HFFc6 (cell line): ENCODE results near the gene MYB. TPM values are rescaled to one million over a fixed set of nuclear protein-coding genes. Genes with fewer than 3 reads are reported as not detected.

ENCODE experiments used
- DNase-seq: peaks from one replicate; pipeline ENCODE4 v3.0.0-alpha.2; 2018
- H3K27ac Mint-ChIP-seq: 2 replicates; pipeline ENCODE4 v1.8.0; 2020; ENCODE audit warnings: mild to moderate bottlenecking, mixed read lengths
- H3K27me3 Mint-ChIP-seq: 2 replicates; pipeline ENCODE4 v1.8.0; 2021; ENCODE audit warnings: mild to moderate bottlenecking, moderate library complexity, mixed read lengths; ENCODE audit not compliant: insufficient read depth
- H3K36me3 Mint-ChIP-seq: 2 replicates; pipeline ENCODE4 v1.8.0; 2021; ENCODE audit warnings: low read depth, mixed read lengths
- H3K4me1 Mint-ChIP-seq: 2 replicates; pipeline ENCODE4 v1.8.0; 2020; ENCODE audit warnings: low read depth, mixed read lengths
- H3K4me3 Mint-ChIP-seq: 2 replicates; pipeline ENCODE4 v1.8.0; 2020; ENCODE audit warnings: mild to moderate bottlenecking, moderate library complexity, mixed read lengths
- H3K9me3 Mint-ChIP-seq: 2 replicates; pipeline ENCODE4 v1.8.0; 2020; ENCODE audit warnings: mild to moderate bottlenecking, mixed read lengths
- CTCF ChIP-seq: fragments of 200-600 bp; sonication (generic); IDR thresholded peaks from 2 replicates; pipeline ENCODE4 v1.5.0; 2021; ENCODE audit warnings: antibody characterized with exemption, mild to moderate bottlenecking
- total RNA-seq, 6 experiments: library from RNA; stranded (reverse); fragmentation: NEBNext Ultra II Directional; extraction: Animal tissue kit (Norgen Biotek cat#: 25700); gene quantifications; 2 replicates in 1 of 6; 3 replicates in 5 of 6; pipeline ENCODE4 v1.2.3, GENCODE V29; 2021

Gene MYB
- total RNA-seq, 6 experiments from 2014 or later: 0.17 to 0.35 (median 0.19) TPM

- no peak for DNase-seq
- Mint-ChIP-seq H3K27ac (no peak overlapping the region), H3K36me3 (no peaks in the 10 kb centered on the region), H3K4me3 (no peak overlapping the region), H3K27me3 (no peaks in the 10 kb centered on the region; the same call in 1 of the 2 replicates), H3K4me1 (peaks cover 6% of the 10 kb centered on the region), H3K9me3 (no peaks in the 10 kb centered on the region)
- TF ChIP-seq CTCF: no peak
These were observed 14.6 kb upstream of the MYB start for GRCh38 chr6:135166515-135166914.

- H3K27me3 Mint-ChIP-seq: no peaks in the 10 kb centered on the region; the same call in 1 of the 2 replicates
- no peaks in the 10 kb centered on the region for H3K9me3 Mint-ChIP-seq
- no peak overlapping the region for H3K4me3 Mint-ChIP-seq
- no peak overlapping the region for H3K27ac Mint-ChIP-seq
- peaks cover 6% of the 10 kb centered on the region for H3K4me1 Mint-ChIP-seq
- DNase-seq: no peak
- TF ChIP-seq CTCF: no peak
- H3K36me3 Mint-ChIP-seq: no peaks in the 10 kb centered on the region
These were observed 13.5 kb upstream of the MYB start for GRCh38 chr6:135167617-135168016.

- no peak for TF ChIP-seq CTCF
- no peak for DNase-seq
- no peaks in the 10 kb centered on the region for H3K36me3 Mint-ChIP-seq
- no peaks in the 10 kb centered on the region; the same call in none of the 2 replicates for H3K27me3 Mint-ChIP-seq
- no peak overlapping the region for H3K4me3 Mint-ChIP-seq
- H3K4me1 Mint-ChIP-seq: peaks cover 6% of the 10 kb centered on the region
- H3K9me3 Mint-ChIP-seq: no peaks in the 10 kb centered on the region
- no peak overlapping the region for H3K27ac Mint-ChIP-seq
These were observed 12.3 kb upstream of the MYB start for GRCh38 chr6:135168766-135169165.

- no peaks in the 10 kb centered on the region for H3K9me3 Mint-ChIP-seq
- peaks cover 6% of the 10 kb centered on the region for H3K4me1 Mint-ChIP-seq
- H3K27me3 Mint-ChIP-seq: peaks cover 2% of the 10 kb centered on the region
- DNase-seq: no peak
- TF ChIP-seq CTCF: no peak
- H3K4me3 Mint-ChIP-seq: no peak overlapping the region
- H3K27ac Mint-ChIP-seq: no peak overlapping the region
- H3K36me3 Mint-ChIP-seq: no peaks in the 10 kb centered on the region
These were observed 10.9 kb upstream of the MYB start for GRCh38 chr6:135170238-135170637.

GRCh38 chr6:135170849-135171248 lies 10.3 kb upstream of the MYB start:
- no peak for TF ChIP-seq CTCF
- DNase-seq: no peak
- Mint-ChIP-seq H3K27ac (no peak overlapping the region), H3K4me3 (no peak overlapping the region), H3K36me3 (no peaks in the 10 kb centered on the region), H3K27me3 (peaks cover 2% of the 10 kb centered on the region), H3K9me3 (no peaks in the 10 kb centered on the region), H3K4me1 (peaks cover 6% of the 10 kb centered on the region)
